DMS114 treated with DMSO at 0.1 percent for 48 hours (cell line): Measurements from ENCODE around the gene SSH2.
A peak's percentile ranks its signal among the peaks of the same experiment; 100 is the strongest.

Experiments
- DNase-seq: peaks from one replicate; lab custom pipeline; 2025; ENCODE audit not compliant: unreplicated experiment; lab: John Stamatoyannopoulos, UW

SSH2 gene

DNA sequence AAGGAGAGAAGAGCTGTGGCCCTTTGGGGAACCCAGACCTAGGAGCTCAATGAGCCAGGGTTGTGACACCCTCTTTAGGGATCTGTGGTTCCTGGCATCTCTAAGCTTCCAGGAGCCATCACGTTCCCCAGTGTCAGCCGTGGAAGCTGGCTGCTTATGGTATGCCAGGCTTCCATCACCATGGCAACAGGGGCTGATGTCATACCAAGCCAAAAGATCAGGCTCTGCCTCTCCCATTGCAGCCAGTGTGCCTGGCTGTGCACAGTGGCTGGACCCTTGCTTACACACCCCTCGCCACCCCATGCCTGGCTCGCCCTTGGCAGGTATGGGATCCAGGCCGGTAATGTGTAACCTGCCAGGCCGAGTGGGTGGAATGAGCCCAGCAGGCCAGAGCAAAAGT is 91.1 kb downstream of the SSH2 start:
- no peak for DNase-seq

DNA sequence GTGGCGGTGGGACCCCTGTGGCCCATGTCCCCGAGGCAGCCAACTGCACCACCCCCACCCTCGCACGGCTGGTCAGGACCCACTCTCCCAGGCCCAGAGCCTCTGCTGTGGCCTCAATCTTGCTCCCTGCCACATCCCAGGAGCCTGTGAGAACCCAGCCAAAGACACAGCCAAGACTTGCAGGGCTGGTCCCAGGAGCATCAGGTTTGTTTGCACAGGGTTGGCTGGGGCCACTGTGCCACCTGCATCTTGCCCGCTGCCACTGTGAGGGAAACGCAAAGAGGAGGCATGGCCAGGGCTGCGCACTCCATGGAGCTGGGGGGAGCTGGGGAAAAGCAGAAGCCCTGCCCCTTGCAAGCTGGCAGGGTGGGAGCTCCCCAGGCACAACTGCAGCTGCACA is 92.5 kb downstream of the SSH2 start:
- no peak for DNase-seq

DNA sequence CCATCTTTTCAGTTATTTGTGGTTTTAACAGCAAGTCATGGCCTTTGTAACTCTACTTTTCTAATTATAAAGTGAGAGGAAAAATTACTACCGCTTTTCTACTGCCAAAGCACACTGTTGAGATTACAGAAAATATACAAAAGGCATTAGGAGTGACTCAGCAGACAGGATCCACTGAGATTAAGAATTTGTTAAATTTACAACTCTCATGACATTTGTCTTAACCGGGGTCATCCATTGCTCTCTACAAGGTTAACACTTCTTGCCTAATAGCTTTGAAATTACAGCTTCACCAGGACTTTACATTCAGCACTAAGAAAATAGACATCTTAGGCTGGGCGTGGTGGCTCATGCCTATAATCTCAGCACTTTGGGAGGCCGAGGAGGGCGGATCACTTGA is 93.4 kb downstream of the SSH2 start:
- no peak for DNase-seq

DNA sequence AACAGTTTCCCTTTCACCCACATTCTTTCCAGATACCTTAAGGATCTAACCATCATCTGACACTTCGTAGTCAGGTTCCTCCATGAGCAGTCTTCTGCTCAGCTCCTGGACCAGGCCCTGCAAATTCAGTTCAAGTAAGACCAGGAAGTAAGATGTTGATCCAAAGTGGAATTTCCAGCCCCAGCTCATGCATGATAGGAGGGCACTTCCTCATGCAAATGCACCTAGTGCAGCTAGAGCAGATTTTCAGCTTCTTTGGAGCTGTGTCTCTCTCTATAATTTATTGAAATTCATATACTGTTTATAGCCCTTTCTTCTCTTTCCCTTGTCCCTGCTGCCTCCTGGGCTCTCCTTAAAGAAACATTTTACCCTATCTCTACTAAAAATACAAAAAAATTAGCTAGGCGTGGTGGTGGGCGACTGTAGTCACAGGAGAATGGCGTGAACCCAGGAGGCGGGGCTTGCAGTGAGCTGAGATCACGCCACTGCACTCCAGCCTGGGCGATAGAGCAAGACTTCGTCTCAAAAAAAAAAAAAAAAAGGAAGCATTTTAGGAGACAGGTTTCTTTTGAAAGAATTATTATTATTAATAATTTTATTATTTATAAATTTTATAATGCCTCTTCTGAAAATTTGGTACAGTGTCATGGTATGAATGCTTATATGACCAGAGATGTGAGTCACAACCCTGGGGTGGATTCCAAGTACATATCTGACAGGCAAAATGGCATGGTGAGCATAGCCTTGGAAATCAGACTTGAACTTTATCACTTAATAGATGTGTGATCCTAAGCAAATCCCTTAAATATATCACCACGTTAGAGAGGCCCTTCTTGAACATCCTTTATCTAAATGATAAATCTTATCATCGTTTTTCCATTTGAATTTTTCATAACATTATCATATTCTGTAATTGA is 94.3 kb downstream of the SSH2 start:
- DNase-seq, result no peak

GRCh38 chr17:29833801-29834200 is 96.2 kb downstream of the SSH2 start:
- DNase-seq, result no peak

DNA sequence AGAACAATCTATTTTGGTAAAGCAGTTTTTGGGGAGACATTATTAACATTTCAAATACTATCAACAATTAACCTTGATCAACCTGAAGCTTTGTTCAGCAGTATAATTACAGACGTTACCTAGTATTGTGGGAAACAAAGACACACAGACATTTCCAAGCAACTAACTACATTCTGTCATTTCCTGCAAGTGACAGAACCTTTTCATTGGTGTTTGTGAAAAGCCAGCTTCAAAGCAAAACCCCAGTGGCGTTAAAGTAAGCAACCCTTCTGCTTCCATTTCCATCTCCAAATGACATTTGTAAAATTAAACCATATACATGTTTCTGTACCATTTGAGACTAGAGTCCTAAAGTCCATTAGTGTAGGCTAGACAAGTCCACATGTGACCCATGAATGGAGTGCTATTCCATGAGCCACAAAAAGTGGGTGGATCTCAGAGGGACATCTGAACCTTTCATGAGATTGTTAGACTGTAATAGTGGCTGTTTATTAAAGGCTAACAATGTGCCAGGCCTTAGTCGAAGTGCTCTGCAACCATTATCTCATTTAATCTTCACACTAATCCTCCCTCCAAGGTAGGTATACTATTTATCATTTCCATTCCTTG is 101.2 kb downstream of the SSH2 start:
- DNase-seq, result no peak

GRCh38 chr17:29827179-29827578 is 102.8 kb downstream of the SSH2 start:
- DNase-seq, result no peak

DNA sequence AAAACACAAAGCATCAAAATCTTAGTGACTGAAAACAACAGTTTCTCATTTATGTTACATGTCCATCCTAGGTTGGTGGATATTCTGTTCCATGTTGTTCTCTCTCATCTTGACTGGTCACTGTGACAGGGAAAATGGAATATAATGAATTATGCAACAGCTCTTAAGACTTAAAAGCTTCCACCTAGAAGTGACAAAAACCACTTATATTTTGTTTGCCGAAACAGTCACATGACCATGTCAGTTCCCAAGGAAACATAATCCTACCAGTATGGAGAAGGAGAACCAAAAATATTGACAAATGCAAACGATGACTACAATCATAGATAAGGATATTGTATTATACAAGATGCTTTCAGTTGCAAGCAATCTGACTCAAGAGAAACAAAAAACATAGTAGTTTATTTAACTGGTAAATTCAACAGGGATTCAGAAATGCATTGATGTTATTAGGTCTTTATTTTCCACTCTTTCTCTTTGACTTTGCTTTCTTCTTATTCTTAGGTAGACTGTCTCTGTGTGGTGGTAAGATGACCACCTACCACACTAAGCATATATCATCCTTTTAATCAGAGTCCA is 103.8 kb downstream of the SSH2 start:
- DNase-seq, result no peak

GRCh38 chr17:29825604-29826003 is 104.4 kb downstream of the SSH2 start:
- no peak for DNase-seq

- no peak for DNase-seq
Observed at GRCh38 chr17:29821897-29822296, 108.1 kb downstream of the SSH2 start.

- DNase-seq, result no peak
Observed at GRCh38 chr17:29820425-29820824, 109.6 kb downstream of the SSH2 start.

- DNase-seq, result peak; percentile 60
Observed at GRCh38 chr17:29807520-29808361, 122.3 kb downstream of the SSH2 start.

GRCh38 chr17:29802246-29802645 is 127.8 kb downstream of the SSH2 start:
- no peak for DNase-seq

- no peak for DNase-seq
Observed at GRCh38 chr17:29800457-29800856, 129.6 kb downstream of the SSH2 start.

DNA sequence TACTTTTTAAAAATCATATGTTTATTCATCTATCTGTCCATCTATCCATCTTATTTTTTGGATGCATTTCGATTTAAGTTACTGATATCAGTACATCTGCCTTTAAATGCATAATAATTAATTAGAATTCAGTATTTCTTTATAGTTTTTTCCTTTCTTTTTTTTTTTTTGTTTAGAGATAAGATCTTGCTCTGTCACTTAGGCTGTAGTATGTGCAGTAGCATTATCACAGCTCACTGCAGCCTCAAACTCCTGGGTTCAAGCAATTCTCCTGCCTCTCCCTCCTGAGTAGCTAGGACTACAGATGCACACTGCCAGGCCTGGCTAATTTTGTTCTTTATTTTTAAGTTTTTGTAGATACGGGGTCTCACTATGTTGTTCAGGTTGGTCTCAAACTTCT is 133.4 kb downstream of the SSH2 start:
- DNase-seq, result no peak

DNA sequence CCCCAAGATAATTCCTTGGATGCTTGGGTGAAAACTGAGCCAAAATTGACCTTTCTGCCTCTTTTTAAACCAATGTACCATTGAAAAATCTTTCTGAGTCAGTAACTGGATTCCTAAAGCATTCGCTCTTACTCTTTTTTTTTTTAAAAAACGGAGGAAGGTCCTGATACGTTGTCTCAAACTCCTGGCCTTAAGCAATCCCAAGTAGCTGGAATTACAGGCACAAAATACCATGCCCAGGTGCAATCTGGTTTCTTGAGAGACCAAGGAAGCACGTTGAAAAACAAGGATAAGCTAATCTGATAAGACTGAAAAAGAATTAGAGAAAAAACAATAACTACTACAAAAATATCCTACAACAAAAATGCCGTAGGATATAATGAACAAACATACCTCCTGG is 136.5 kb downstream of the SSH2 start:
- no peak for DNase-seq

DNA sequence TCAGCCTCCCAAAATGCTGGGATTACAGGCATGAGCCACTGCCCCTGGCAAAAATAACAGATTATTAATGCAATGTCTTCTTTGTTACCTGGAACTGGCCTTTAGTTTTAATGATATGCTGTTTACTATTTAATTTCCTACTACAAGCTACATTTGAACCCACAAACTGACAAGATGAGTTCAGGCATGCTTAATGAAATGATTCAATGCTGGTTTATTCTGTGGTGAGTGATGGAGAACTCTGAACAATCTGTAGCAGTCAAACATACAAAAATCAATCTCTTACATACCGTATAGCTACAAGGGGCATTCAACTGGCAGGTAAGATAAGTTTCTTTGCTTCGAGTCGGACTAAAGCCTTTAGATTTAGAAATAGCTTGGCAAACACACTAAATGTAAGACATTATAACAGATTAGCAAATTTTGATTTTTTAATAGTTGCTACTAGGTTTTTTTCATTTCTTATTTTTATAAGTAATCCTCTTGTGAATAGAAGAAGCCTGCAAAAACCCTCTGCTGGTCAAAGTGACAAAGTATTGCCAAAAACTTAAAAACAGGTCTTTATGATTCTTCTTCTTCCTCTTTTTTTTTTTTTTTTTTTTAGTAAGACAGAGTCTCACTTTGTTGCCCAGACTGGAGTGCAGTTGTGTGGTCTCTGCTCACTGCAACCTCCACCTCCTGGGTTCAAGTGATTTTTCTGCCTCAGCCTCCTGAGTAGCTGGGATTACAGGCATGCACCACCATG is 138.5 kb downstream of the SSH2 start:
- DNase-seq, result no peak

DNA sequence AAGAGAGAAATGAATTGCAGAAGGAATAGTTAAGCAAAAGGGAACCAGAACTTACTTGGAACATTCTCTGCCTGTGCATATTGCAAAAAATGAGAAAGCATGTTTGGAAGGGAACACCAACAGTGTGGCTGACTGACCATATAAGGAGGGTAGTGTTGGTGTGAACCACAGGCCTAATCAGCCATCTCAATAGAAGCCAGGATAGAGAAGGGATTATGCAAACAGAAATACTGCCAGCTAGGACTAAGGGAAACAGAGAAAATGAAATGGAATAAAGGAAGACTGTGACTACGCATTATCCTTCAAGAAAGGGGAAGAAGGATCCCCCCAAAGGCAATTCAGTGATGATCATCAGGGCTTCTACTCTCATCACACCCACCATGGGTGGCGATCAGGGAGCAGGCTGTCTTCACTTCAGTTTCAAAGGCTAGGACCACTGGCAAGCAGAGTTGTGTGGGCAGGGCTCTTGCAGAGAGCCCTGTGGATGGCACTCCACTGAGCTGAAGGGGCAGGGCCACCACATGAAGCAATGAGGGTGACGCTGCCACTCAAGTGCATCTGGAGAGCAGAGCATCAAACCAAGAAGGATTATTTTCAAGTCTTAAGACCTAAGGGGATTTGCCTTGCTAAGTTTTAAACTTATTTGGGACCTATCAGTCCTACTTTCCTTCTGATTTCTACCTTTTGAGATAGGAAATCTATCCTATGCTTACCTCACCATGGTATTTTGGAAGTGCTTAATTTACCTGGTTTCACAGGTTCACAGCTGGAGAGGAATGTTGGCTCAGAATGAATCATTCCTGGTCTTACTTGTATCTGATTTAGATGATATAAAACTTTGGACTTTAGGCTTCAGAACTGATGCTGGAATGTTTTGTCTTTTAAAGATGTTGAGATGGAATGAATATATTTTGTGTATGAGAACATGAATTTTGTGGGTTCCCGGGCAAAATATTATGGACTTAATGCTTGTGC is 140.5 kb downstream of the SSH2 start:
- DNase-seq, result no peak

GRCh38 chr17:29787995-29788394 is 142.0 kb downstream of the SSH2 start:
- DNase-seq, result no peak
